DMS 273 (cell line): ENCODE data around the gene ASXL2.

Source experiments
- DNase-seq: peaks from one replicate; lab custom pipeline; 2025; ENCODE audit not compliant: unreplicated experiment; lab: John Stamatoyannopoulos, UW

ASXL2 gene

DNA sequence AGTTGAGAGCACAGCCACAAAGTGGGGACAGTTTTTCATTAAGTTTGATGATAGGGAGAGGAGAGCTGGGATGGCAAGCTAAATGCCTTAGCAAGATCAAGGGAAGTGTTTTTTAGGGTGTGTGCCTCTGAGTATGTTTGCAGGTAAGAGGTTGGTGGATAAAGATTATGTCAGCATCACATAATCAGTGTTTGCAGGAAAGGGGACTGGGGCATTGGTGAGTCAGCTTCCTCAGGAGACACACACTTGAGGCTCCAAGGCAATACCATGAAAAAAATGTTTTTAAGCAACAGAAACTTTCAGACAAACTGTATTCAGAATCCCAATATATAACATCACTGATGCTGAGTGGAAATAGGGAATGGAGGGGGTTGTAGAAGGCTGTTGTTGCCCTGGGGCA, 179.5 kb downstream of the ASXL2 start:
- DNase-seq: no peak

GRCh38 chr2:25697559-25698341, 180.5 kb downstream of the ASXL2 start:
- DNase-seq: no peak

GRCh38 chr2:25692737-25693445, 185.4 kb downstream of the ASXL2 start:
- no peak for DNase-seq

GRCh38 chr2:25692143-25692542, 186.1 kb downstream of the ASXL2 start:
- no peak for DNase-seq

- no peak for DNase-seq
Observed at GRCh38 chr2:25690058-25690457, 188.2 kb downstream of the ASXL2 start.

- DNase-seq: no peak
Observed at GRCh38 chr2:25688236-25688635, 190.1 kb downstream of the ASXL2 start.

GRCh38 chr2:25685741-25686140, 192.5 kb downstream of the ASXL2 start:
- DNase-seq: no peak

- peak; percentile 37 for DNase-seq
Observed at GRCh38 chr2:25684577-25685473, 193.5 kb downstream of the ASXL2 start.
